ENCODE measurements around the gene ADRM1. TPM values are rescaled to one million over a fixed set of nuclear protein-coding genes. Genes with fewer than 3 reads are reported as not detected.

Gene ADRM1
- total RNA-seq, 1 experiment from 2014 or later = 160 TPM

GRCh38 chr20:62327726-62328495 lies 25.1 kb downstream of the ADRM1 start:
- ATAC-seq (no peak), DNase-seq (ENCODE audit: low spot score) (no peak)
- H3K36me3 Mint-ChIP-seq = peaks cover 46% of the 10 kb centered on the region
- 0 out of 2 replicates have a peak, but pooled peaks cover 4% of the 10 kb centered on the region for H3K9me3 Mint-ChIP-seq
- no peak overlapping the region for H3K4me3 Mint-ChIP-seq
- no peaks in the 10 kb centered on the region for H3K4me1 Mint-ChIP-seq
- H3K27me3 Mint-ChIP-seq (ENCODE audit: low read depth) = no peaks in the 10 kb centered on the region
- H3K27ac Mint-ChIP-seq = no peak overlapping the region
- TF ChIP-seq PRDM15 (CRISPR knock-in tag; IDR thresholded peaks at IDR 0.05) (no peak), ZNF219 (CRISPR knock-in tag; IDR thresholded peaks at IDR 0.05; ENCODE audit: borderline replicate concordance) (no peak), OVOL2 (CRISPR knock-in tag; IDR thresholded peaks at IDR 0.05; ENCODE audit: borderline replicate concordance) (no peak), FOXP1 (CRISPR knock-in tag; IDR thresholded peaks at IDR 0.05; ENCODE audit: borderline replicate concordance) (no peak), AFF4 (CRISPR knock-in tag; IDR thresholded peaks at IDR 0.05; ENCODE audit: borderline replicate concordance) (no peak), ZNF263 (CRISPR knock-in tag; IDR thresholded peaks at IDR 0.05; ENCODE audit: low read depth) (no peak), IRF1 (CRISPR knock-in tag; IDR thresholded peaks at IDR 0.05) (no peak), GRHL2 (CRISPR knock-in tag; IDR thresholded peaks at IDR 0.05; ENCODE audit: insufficient replicate concordance, severe bottlenecking) (no peak), NFATC4 (CRISPR knock-in tag; IDR thresholded peaks at IDR 0.05) (no peak), NR1H2 (CRISPR knock-in tag; IDR thresholded peaks at IDR 0.05) (no peak), MLX (CRISPR knock-in tag; IDR thresholded peaks at IDR 0.05) (no peak), SMAD4 (CRISPR knock-in tag; IDR thresholded peaks at IDR 0.05) (no peak), HMGXB4 (CRISPR knock-in tag; IDR thresholded peaks at IDR 0.05) (no peak), ZBTB21 (CRISPR knock-in tag; IDR thresholded peaks at IDR 0.05; ENCODE audit: borderline replicate concordance) (no peak), TCF7 (CRISPR knock-in tag; IDR thresholded peaks at IDR 0.05; ENCODE audit: low read depth) (no peak), TP53 (CRISPR knock-in tag; IDR thresholded peaks at IDR 0.05) (no peak), ZNF423 (CRISPR knock-in tag; IDR thresholded peaks at IDR 0.05) (no peak)
- CTCF ChIA-PET = interaction anchor here (1.0 to 1.1 kb wide), 2 partner anchors 35 to 55 kb away, joined by 4 to 9 read pairs; no protein-coding TSS in a partner anchor
- POLR2A ChIA-PET = no interaction called here
